Astrocyte of the cerebellum (primary cell): ENCODE data around the gene CD52.
A peak's percentile ranks its signal among the peaks of the same experiment; 100 is the strongest.

ENCODE experiments used
- DNase-seq: peaks from one replicate; pipeline ENCODE4 v3.0.0-alpha.2; 2011; ENCODE audit warnings: low read depth
- H3K4me3 ChIP-seq: 2 replicates; pipeline ENCODE4 v1.5.1; 2011; ENCODE audit warnings: mild to moderate bottlenecking, low read depth, low read length, moderate library complexity
- CTCF ChIP-seq: IDR thresholded peaks from 2 replicates; pipeline ENCODE4 v1.5.1; 2012; ENCODE audit warnings: low read length, low read depth, moderate library complexity, mild to moderate bottlenecking; ENCODE audit errors: missing control alignments
- in situ Hi-C: cut with HindIII; loops from 2 replicates; pipeline ENCODE4 v1.10.0; 2017; ENCODE audit warnings: low sequenced_read_pairs

The CD52 gene

GRCh38 chr1:26317612-26318337 lies at the start of gene CD52:
TSS of gene CD52 (plus strand) at chr1:26317958. CDS start at chr1:26318018, 60 bp downstream.
- in situ Hi-C loops: no loop called here
- no peak for DNase-seq
- no peak for TF ChIP-seq CTCF
- no peak within 1 kb of the TSS for H3K4me3 ChIP-seq

GRCh38 chr1:26268290-26269197 lies 49.2 kb upstream of the CD52 start:
- in situ Hi-C loops: no loop called here
- TF ChIP-seq CTCF: no peak
- no peak for DNase-seq
- H3K4me3 ChIP-seq: no peak overlapping the region

- no peak for TF ChIP-seq CTCF
- H3K4me3 ChIP-seq: no peak overlapping the region
- in situ Hi-C loops: no loop called here
- DNase-seq: no peak
Measured at GRCh38 chr1:26269198-26269550, 48.6 kb upstream of the CD52 start.

GRCh38 chr1:26274801-26275425 lies 42.8 kb upstream of the CD52 start:
- TF ChIP-seq CTCF: no peak
- no peak overlapping the region for H3K4me3 ChIP-seq
- no peak for DNase-seq
- in situ Hi-C loops: loop anchor here (5.0 kb wide), 2 partner anchors 38 to 62 kb away; no protein-coding TSS in a partner anchor

- peak; percentile 69 for TF ChIP-seq CTCF
- DNase-seq: peak; percentile 64
- in situ Hi-C loops: no loop called here
- no peak overlapping the region for H3K4me3 ChIP-seq
Measured at GRCh38 chr1:26275580-26276431, 42.0 kb upstream of the CD52 start.
